Right lobe of liver (tissue), 6 donors: ENCODE data around the gene MOB3B. TPM values are rescaled to one million over a fixed set of nuclear protein-coding genes. Genes with fewer than 3 reads are reported as not detected.

Experiments
- ATAC-seq, 4 donors: fragments of 200-7000 bp; cut with Tn5 transposase; one replicate each; pipeline ENCODE4 v1.9.1; 2020; ENCODE audit warnings: mild to moderate bottlenecking in 4 of 4, moderate library complexity in 4 of 4
- DNase-seq, 3 donors: peaks; one replicate each; pipeline ENCODE4 v3.0.0-alpha.2; 2020
- H3K27ac ChIP-seq, 3 donors: fragments of 200-600 bp; one replicate each; pipeline ENCODE4 v1.8.0; 2022
- H3K27me3 ChIP-seq, 2 donors: fragments of 200-600 bp; one replicate each; pipeline ENCODE4 v1.8.0; 2022
- H3K36me3 ChIP-seq, 4 donors: fragments of 200-600 bp; sonication (generic) in 1 of 4; one replicate each; pipeline versions ENCODE4 v1.5.1 to v1.8.0; 2017 to 2022; ENCODE audit warnings: control low read depth in 1 of 4
- H3K4me1 ChIP-seq, 4 donors: fragments of 200-600 bp; sonication (generic) in 1 of 4; one replicate each; pipeline versions ENCODE4 v1.5.1 to v1.8.0; 2017 to 2022; ENCODE audit warnings: control low read depth in 1 of 4
- H3K4me3 ChIP-seq, 3 donors: fragments of 200-600 bp; one replicate each; pipeline ENCODE4 v1.8.0; 2022
- H3K9me3 ChIP-seq, 4 donors: fragments of 200-600 bp; sonication (generic) in 1 of 4; one replicate each; pipeline versions ENCODE4 v1.5.1 to v1.8.0; 2017 to 2022; ENCODE audit warnings: control low read depth in 1 of 4
- CTCF ChIP-seq, 4 donors: fragments of 200-600 bp in 3 of 4; fragments of 450-650 bp in 1 of 4; IDR thresholded peaks; one replicate each; pipeline versions ENCODE4 v1.5.1 to v1.8.0; 2016 to 2022; ENCODE audit warnings: antibody characterized with exemption in 4 of 4, mild to moderate bottlenecking in 2 of 4
- POLR2A ChIP-seq: fragments of 450-650 bp; IDR thresholded peaks from one replicate; pipeline ENCODE4 v1.6.1; 2017; ENCODE audit warnings: antibody characterized with exemption, mild to moderate bottlenecking
- WGBS: methylation state at CpG from one replicate; pipeline ENCODE4 v1.1.6; 2018; ENCODE audit warnings: low coverage, low lambda C conversion rate; ENCODE audit not compliant: insufficient coverage; ENCODE audit errors: missing lambda C conversion rate; 5-methylcytosine and 5-hydroxymethylcytosine counted together
- intact Hi-C, 2 donors: fragments of 100-400 bp; cut with DNase I; formaldehyde crosslinking; loops; one replicate each; pipeline versions ENCODE4 v1.11.2 to v1.14.1; 2022
- total RNA-seq, 6 experiments: library from RNA; depleted of rRNA in 2 of 6; stranded (reverse); fragments of >200 nt in 2 of 6; fragmentation: NEBNext Ultra II Directional in 3 of 6; extraction: Animal tissue kit (Norgen Biotek cat#: 25700) in 3 of 6; gene quantifications; one replicate each; pipeline versions ENCODE4 v1.1.0 to v1.2.4, GENCODE V29; 2016 to 2023
- donor health status: DM: no; HTN: yes; CAD: no.
- donor health status: DM: no; HTN: no; CAD: no.
- donor health status: DM: no; HTN: no; CAD: no.
- donor health status: DM: no; HTN: yes; CAD: no.
- donor health status: DM: no; HTN: yes; CAD: no.

Gene MOB3B
- total RNA-seq, 6 experiments from 2014 or later = 1.0 to 2.4 (median 1.7) TPM

- no peak for ATAC-seq
- TF ChIP-seq CTCF (IDR thresholded peaks at IDR 0.05) (no peak), POLR2A (no peak)
- peaks cover 0 to 5% (median 0%) of the 10 kb centered on the region in 4 donors for H3K4me1 ChIP-seq
- H3K27ac ChIP-seq = no peak overlapping the region
- intact Hi-C loops = no loop called here
- 90% methylated on average over 3 of the region's 3 CpGs for WGBS
- H3K4me3 ChIP-seq = no peak overlapping the region
- H3K27me3 ChIP-seq = no peaks in the 10 kb centered on the region
- H3K36me3 ChIP-seq = no peaks in the 10 kb centered on the region
- H3K9me3 ChIP-seq = no peaks in the 10 kb centered on the region
- DNase-seq = no peak
Observed at GRCh38 chr9:27398982-27399653, 130.5 kb downstream of the MOB3B start.

- DNase-seq (no peak), ATAC-seq (no peak)
- Histone ChIP-seq H3K4me1 (peaks cover 0 to 11% (median 0%) of the 10 kb centered on the region in 4 donors), H3K9me3 (no peaks in the 10 kb centered on the region), H3K27me3 (no peaks in the 10 kb centered on the region), H3K36me3 (no peaks in the 10 kb centered on the region), H3K27ac (no peak overlapping the region), H3K4me3 (no peak overlapping the region)
- intact Hi-C loops = no loop called here
- TF ChIP-seq CTCF (IDR thresholded peaks at IDR 0.05) (no peak), POLR2A (no peak)
- WGBS = 91% methylated on average over 2 of the region's 2 CpGs
Observed at GRCh38 chr9:27396495-27396894, 133.1 kb downstream of the MOB3B start.

GRCh38 chr9:27395484-27395921 is 134.1 kb downstream of the MOB3B start:
- Histone ChIP-seq H3K36me3 (no peaks in the 10 kb centered on the region), H3K27me3 (no peaks in the 10 kb centered on the region), H3K27ac (no peak overlapping the region), H3K9me3 (no peaks in the 10 kb centered on the region), H3K4me3 (no peak overlapping the region), H3K4me1 (peaks cover 0 to 11% (median 0%) of the 10 kb centered on the region in 4 donors)
- intact Hi-C loops = no loop called here
- ATAC-seq (no peak), DNase-seq (no peak)
- TF ChIP-seq POLR2A (no peak), CTCF (IDR thresholded peaks at IDR 0.05) (no peak)
- 64% methylated on average over 3 of the region's 4 CpGs for WGBS

- Histone ChIP-seq H3K4me1 (peaks cover 0 to 11% (median 0%) of the 10 kb centered on the region in 4 donors), H3K27ac (no peak overlapping the region), H3K4me3 (no peak overlapping the region), H3K36me3 (no peaks in the 10 kb centered on the region), H3K9me3 (no peaks in the 10 kb centered on the region), H3K27me3 (no peaks in the 10 kb centered on the region)
- no peak for DNase-seq
- ATAC-seq = no peak
- intact Hi-C loops = no loop called here
- WGBS = 42% methylated on average over 3 of the region's 3 CpGs
- TF ChIP-seq POLR2A (no peak), CTCF (IDR thresholded peaks at IDR 0.05) (no peak)
Observed at GRCh38 chr9:27394826-27395201, 134.8 kb downstream of the MOB3B start.
